Smooth muscle cell (in vitro differentiated cells): ENCODE results near the gene HOTAIR. TPM values are rescaled to one million over a fixed set of nuclear protein-coding genes. Genes with fewer than 3 reads are reported as not detected.
A peak's percentile ranks its signal among the peaks of the same experiment; 100 is the strongest.

Source experiments
- DNase-seq: peaks from one replicate; lab custom pipeline; 2025; ENCODE audit not compliant: unreplicated experiment; lab: John Stamatoyannopoulos, UW
- H2AFZ ChIP-seq: fragments of 200-600 bp; sonication (generic); 2 replicates; pipeline ENCODE4 v1.6.0; 2016; ENCODE audit warnings: antibody characterized with exemption, low read depth, mild to moderate bottlenecking
- H3F3A ChIP-seq: fragments of 200-600 bp; sonication (generic); 2 replicates; pipeline ENCODE4 v1.6.0; 2017; ENCODE audit warnings: antibody characterized with exemption, low read depth
- H3K27ac ChIP-seq: fragments of 200-600 bp; sonication (generic); 2 replicates; pipeline ENCODE4 v1.5.1; 2016; ENCODE audit warnings: low read depth, mild to moderate bottlenecking
- H3K27me3 ChIP-seq: fragments of 200-600 bp; sonication (generic); 2 replicates; pipeline ENCODE4 v1.6.1; 2016; ENCODE audit warnings: low read depth, mild to moderate bottlenecking
- H3K36me3 ChIP-seq: fragments of 200-600 bp; sonication (generic); 2 replicates; pipeline ENCODE4 v1.5.1; 2016; ENCODE audit warnings: low read depth
- H3K4me1 ChIP-seq: fragments of 200-600 bp; sonication (generic); 2 replicates; pipeline ENCODE4 v1.5.1; 2016; ENCODE audit warnings: low read depth
- H3K4me2 ChIP-seq: fragments of 200-600 bp; sonication (generic); 2 replicates; pipeline ENCODE4 v1.6.0; 2016; ENCODE audit warnings: mild to moderate bottlenecking
- H3K4me3 ChIP-seq: fragments of 200-600 bp; sonication (generic); 2 replicates; pipeline ENCODE4 v1.5.1; 2016; ENCODE audit warnings: mild to moderate bottlenecking
- H3K79me2 ChIP-seq: fragments of 200-600 bp; sonication (generic); 2 replicates; pipeline ENCODE4 v1.6.0; 2016; ENCODE audit warnings: low read depth, mild to moderate bottlenecking
- H3K9ac ChIP-seq: fragments of 200-600 bp; sonication (generic); 2 replicates; pipeline ENCODE4 v1.6.0; 2016; ENCODE audit warnings: low read depth
- H3K9me3 ChIP-seq: fragments of 200-600 bp; sonication (generic); replicated peaks from 2 replicates; pipeline ENCODE4 v1.5.1; 2016; ENCODE audit warnings: low read depth
- H4K20me1 ChIP-seq: fragments of 200-600 bp; sonication (generic); 2 replicates; pipeline ENCODE4 v1.6.0; 2016; ENCODE audit warnings: low read depth
- CTCF ChIP-seq: fragments of 200-600 bp; sonication (generic); IDR thresholded peaks from 2 replicates; pipeline ENCODE4 v1.5.1; 2017; ENCODE audit warnings: borderline replicate concordance, mild to moderate bottlenecking, antibody characterized with exemption; ENCODE audit not compliant: insufficient read depth, poor library complexity, severe bottlenecking
- WGBS: methylation state at CpG from one replicate; pipeline ENCODE4 v1.1.7; 2016; ENCODE audit warnings: low lambda C conversion rate; 5-methylcytosine and 5-hydroxymethylcytosine counted together
- polyA plus RNA-seq: library from polyadenylated mRNA; unstranded; fragments of >200 nt; fragmentation: Nextera tagmentation; extraction: Ambion mirVana; gene quantifications from 2 replicates; pipeline ENCODE4 v1.2.1, GENCODE V29; 2016
- total RNA-seq: library from RNA; depleted of rRNA; stranded (reverse); fragments of >200 nt; gene quantifications from 2 replicates; pipeline ENCODE4 v1.2.3, GENCODE V29; 2014

The HOTAIR gene
- total and polyA plus RNA-seq, 2 experiments from 2014 or later = 0.43 TPM; not detected in 1

- TF ChIP-seq CTCF = no peak
- peaks cover 3% of the 10 kb centered on the region for H3K4me1 ChIP-seq
- H3K27ac ChIP-seq = peak overlapping the region; percentile 20
- H3K9ac ChIP-seq = no peak overlapping the region
- H3K79me2 ChIP-seq = peaks cover 11% of the 10 kb centered on the region
- 5% methylated on average over 22 of the region's 24 CpGs for WGBS
- DNase-seq = no peak
- H3K4me3 ChIP-seq = peak overlapping the region; percentile 42
- H3K4me2 ChIP-seq = peak overlapping the region; percentile 82
- no peaks in the 10 kb centered on the region for H3F3A ChIP-seq
- peak overlapping the region; percentile 28 for H2AFZ ChIP-seq
- H4K20me1 ChIP-seq = no peaks in the 10 kb centered on the region
- peaks cover 90% of the 10 kb centered on the region for H3K27me3 ChIP-seq
- no peaks in the 10 kb centered on the region for H3K9me3 ChIP-seq
- no peaks in the 10 kb centered on the region for H3K36me3 ChIP-seq
Observed at GRCh38 chr12:54017027-54017788, 42.5 kb upstream of the HOTAIR start.

DNA sequence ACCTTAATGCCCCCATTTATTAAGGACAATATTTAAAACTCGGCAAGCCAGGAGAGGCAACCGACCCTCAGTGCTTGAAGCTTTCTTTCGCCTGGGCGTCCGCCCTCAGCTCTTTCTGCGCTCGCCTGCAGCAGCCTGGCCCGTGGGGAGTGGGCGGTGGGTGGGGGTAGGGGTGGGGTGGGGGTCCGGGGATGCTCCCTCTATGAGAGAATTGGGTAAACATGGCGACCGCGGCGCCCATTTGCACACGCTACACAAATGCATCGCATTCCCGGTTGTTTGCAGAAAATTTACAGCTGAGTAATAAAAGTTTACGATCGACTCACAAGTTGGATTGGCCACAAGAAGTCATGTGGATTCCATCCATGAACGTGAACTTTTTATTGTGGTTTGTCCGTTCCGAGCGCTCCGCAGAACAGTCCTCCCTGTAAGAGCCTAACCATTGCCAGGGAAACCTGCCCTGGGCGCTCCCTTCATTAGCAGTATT, 41.8 kb upstream of the HOTAIR start:
- H3K27me3 ChIP-seq = peaks cover 90% of the 10 kb centered on the region
- H3F3A ChIP-seq = no peaks in the 10 kb centered on the region
- no peaks in the 10 kb centered on the region for H4K20me1 ChIP-seq
- H3K27ac ChIP-seq = peak overlapping the region; percentile 20
- H3K36me3 ChIP-seq = no peaks in the 10 kb centered on the region
- DNase-seq = no peak
- H3K9ac ChIP-seq = no peak overlapping the region
- WGBS = 5% methylated on average over 24 of the region's 25 CpGs
- H2AFZ ChIP-seq = no peak overlapping the region
- peaks cover 4% of the 10 kb centered on the region for H3K79me2 ChIP-seq
- H3K4me1 ChIP-seq = peaks cover 3% of the 10 kb centered on the region
- H3K4me2 ChIP-seq = peak overlapping the region; percentile 82
- TF ChIP-seq CTCF = no peak
- no peaks in the 10 kb centered on the region for H3K9me3 ChIP-seq
- H3K4me3 ChIP-seq = peak overlapping the region; percentile 42

GRCh38 chr12:54016051-54016450, 41.3 kb upstream of the HOTAIR start:
- Histone ChIP-seq H4K20me1 (no peaks in the 10 kb centered on the region), H3K9me3 (no peaks in the 10 kb centered on the region), H3K36me3 (no peaks in the 10 kb centered on the region), H3K27ac (no peak overlapping the region), H3K4me1 (peaks cover 3% of the 10 kb centered on the region), H3K79me2 (no peaks in the 10 kb centered on the region), H3K4me2 (peak overlapping the region; percentile 82), H3F3A (no peaks in the 10 kb centered on the region), H2AFZ (no peak overlapping the region), H3K4me3 (peak overlapping the region; percentile 42), H3K27me3 (peaks cover 90% of the 10 kb centered on the region), H3K9ac (no peak overlapping the region)
- DNase-seq = no peak
- 53% methylated on average over 3 of the region's 3 CpGs for WGBS
- TF ChIP-seq CTCF = no peak
